Activated CD4-positive, alpha-beta T cell treated with anti-CD3 and anti-CD28 coated beads for 4 hours (primary cell): ENCODE results near the gene LANCL2.
A peak's percentile ranks its signal among the peaks of the same experiment; 100 is the strongest.
"Not testable (repeated sequence)": the region's sequence is repeated elsewhere in the genome, so short reads cannot be mapped to it uniquely, and the experiment has no call there.

Experiments used
- DNase-seq, 2 donors: peaks; one replicate each; pipeline ENCODE4 v3.0.0-alpha.2; 2020

LANCL2 gene

DNA sequence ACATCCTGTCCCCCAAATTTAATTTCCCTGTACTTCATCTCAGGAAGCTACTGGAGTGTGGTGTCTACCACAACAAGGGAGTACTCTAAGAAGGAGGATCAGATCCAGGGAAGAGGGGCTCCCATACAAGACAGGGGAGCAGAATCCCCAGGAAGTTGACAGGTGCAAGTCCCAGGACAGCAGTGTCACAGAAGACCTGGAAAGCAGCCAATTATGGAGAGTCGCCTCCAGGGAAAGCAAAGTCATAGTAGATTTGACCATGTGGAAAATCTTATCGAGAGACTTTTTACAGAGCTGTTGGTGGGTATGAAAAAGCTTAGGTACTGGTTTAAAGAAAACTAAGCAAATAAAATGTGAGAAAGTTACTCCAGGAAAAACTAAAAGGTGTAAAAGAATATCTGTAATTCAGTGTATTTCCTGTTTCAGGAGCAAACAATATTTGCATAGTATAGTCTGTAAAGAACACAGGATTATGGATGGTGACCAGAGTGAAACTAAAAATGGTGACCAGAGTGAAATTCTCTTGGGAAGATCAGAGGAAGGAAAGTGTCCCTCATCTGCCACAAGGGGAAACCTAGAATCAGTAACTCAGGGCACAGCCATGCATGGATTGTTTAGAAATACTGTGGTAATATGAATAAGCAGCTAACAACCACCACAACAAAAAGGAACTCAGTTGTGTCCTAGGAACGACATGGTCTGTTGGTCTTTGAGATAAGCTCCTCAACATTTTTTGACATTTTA, 44.5 kb downstream of the LANCL2 start:
- DNase-seq = no peak

DNA sequence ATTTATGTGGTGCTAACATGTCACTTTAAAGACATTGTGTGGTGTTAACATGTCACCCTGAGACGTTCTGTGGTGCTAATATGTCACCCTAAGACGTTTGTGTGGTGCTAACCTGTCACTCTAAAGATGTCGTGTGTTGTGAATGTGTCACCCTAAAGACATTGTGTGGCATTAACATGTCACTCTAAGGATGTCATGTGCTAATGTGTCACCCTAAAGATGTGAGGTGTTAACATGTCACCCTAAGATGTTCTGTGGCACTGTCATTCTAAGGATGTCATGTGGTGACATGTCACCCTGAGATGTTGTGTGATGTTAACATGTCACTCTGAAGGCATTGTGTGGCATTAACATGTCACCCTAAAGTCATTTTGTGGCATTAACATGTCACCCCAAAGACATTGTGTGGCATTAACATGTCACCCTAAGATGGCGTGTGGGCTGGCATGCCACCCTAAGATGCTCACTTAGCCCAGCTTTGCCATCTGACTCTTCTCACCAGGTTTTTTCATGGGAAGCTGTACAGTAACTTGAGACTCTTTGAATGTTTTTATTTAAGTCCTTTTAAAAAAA, 45.6 kb downstream of the LANCL2 start:
- DNase-seq = no peak

DNA sequence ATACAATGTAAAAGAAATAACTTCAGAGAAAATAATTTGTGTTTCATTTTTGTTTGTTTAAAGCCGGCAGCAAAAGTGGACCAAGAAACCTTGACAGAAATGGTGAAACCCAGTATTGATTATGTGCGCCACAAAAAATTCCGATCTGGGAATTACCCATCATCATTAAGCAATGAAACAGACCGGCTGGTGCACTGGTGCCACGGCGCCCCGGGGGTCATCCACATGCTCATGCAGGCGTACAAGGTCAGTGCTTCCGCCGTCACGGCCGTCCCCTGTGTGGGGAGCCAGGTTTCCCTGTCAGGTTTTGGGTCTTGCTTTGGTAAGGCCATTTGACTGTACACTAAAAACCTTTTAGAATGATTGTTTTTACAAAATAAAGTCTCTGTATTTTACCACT, 46.7 kb downstream of the LANCL2 start:
- DNase-seq = no peak

- DNase-seq = no peak
Observed at GRCh38 chr7:55413442-55413841, 48.3 kb downstream of the LANCL2 start.

DNA sequence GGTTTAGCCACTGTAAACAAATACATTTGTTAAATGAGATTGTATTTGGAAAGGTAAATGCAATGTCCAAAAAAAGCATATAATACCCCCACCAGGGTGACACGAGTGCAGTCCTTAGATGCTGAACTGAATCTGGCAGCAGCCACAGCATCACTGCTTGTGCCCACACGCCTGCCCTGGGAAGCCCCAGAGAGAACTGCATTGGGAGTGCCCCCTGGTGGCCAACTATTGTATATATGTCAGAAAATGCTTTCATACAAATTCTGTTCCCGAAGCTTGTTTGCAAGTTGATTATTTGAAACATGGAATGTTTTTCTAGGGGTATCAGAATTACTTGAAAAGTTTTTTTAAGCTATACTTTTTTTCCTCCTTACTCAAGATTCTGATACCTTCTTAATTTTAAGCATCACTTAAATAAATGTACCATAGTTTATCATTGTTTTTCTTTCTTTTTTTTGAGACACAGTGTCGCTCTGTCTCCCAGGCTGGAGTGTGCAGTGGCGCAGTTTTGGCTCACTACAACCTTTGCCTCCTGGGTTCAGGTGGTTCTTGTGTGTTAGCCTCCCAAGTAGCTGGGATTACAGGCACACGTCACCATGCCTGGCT, 50.1 kb downstream of the LANCL2 start:
- peak; percentile 81 to 86 for DNase-seq

GRCh38 chr7:55417456-55417855, 52.3 kb downstream of the LANCL2 start:
- not testable (repeated sequence) for DNase-seq

- no peak for DNase-seq
Observed at GRCh38 chr7:55420530-55420929, 55.4 kb downstream of the LANCL2 start.

DNA sequence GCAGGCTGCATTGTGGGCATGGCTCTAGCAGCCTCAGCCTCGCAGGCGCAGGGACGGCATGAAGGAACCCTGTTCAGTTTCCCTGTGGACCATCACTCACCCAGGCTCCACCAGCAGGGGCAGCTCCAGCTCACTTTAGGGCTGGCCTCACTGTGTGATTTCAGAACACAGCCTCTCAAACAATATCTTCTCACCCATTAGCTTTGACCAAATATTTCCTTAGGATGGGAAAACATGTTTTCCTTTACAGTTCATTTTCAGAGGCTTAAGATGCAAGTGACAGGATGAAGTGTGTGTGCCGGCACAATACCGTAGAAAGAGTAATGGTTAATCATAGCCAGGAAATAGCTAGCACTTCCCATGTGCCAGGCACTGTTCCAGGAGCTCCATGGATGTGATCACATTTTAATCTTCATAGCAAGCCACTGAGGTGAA, 58.2 kb downstream of the LANCL2 start:
- DNase-seq = no peak

DNA sequence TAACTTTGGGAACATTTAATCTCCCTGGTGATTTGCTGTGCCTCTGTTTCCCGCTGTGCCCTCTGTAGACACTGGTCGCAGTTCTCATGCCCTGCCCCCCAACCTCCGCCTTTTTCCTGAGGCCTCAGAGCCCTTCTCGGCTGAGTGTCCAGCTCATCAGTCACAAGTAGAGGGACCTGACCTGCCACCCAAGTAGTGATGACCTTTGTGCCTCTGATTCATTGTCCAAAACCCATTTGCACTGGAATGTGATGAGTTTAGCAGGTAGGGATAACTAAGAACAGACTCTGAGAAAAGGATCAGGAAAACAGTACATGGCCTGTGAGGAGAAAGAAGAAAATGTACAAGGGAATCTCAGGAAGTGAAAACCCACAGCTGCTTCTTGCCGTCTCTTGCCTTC, 58.8 kb downstream of the LANCL2 start:
- DNase-seq = no peak

DNA sequence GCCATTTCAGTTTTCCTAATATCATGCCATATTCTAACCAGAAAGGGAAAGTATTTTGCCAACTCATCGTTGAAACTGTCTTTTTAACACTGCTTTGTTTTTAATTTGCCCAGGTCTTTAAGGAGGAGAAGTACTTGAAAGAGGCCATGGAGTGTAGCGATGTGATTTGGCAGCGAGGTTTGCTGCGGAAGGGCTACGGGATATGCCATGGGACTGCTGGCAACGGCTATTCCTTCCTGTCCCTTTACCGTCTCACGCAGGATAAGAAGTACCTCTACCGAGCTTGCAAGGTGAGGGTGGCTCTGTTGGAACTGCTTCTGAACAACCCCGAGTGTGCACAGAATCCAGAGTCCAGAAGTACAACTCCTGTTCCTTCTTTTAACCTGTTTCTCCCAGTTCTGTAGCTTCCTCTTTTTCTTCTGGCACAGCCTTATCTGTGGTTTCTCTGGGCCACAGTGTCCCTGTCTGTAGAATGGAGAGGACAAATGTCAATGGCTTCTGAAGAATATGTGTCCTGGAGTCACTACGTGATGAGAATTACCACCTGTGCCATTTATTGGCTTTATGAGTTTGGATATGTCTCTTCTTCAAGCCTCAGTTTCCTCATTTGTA, 60.1 kb downstream of the LANCL2 start:
- DNase-seq = no peak

DNA sequence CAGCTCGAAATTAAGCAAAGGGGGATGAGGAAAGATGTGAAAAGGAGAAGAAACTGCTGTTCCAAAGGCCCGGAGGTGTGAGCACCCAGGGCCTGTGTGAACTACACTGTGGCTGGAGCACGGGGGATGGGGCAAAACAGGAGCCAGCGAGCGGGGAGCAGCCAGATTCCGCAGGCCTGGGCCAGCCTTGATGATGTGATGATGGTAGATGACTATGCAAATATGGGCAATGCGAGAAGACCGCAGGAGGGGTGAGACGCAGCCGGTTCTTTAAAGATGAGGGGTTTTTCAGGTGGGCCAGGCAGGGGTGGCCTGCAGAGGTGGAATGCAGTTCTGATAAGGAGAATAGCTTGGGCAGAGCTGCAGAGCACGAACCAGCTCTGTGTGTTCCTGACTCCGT, 61.5 kb downstream of the LANCL2 start:
- DNase-seq = no peak

DNA sequence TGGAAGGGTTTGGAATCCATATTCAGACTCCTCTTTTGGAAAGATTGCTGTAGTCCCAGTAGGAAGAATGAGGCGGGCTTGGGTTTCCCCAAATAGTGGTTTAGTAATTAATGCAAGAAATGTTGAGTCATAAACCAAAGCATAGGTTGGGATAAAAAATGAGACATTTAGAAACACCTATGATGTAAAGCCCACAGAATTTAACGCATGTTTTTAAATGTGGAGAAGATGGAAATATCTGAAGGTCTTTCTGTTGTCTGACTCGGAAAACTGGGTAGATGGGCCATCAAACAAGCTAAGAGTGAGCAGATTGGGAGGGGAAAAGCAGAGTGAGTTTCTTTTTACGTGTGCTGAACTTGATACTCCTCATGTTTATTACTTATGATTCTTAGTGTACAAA, 62.2 kb downstream of the LANCL2 start:
- DNase-seq = no peak

DNA sequence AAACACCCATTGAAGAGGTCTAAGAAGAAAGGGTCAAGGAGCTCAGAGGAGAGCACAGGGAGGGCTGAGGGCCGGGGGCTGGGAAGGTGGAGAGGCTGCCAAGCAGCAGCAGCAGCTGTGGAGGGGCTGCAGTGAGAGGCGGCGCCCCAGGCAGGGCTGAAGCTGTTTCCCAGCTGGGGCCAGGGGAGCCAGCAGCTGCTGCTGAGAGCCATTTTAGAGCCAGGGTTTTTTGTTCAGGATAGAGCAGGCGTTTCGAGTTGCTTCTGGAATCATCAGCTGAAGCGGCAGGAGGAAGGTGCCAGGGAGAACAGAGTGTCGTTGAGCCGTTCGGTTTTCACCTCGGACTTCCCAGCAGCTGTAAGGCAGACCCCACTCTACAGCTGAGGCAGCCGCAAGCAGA, 62.7 kb downstream of the LANCL2 start:
- no peak for DNase-seq

- DNase-seq = no peak
Observed at GRCh38 chr7:55429835-55430499, 64.8 kb downstream of the LANCL2 start.

- DNase-seq = no peak
Observed at GRCh38 chr7:55431898-55432297, 66.8 kb downstream of the LANCL2 start.

GRCh38 chr7:55432506-55432905, 67.4 kb downstream of the LANCL2 start:
- no peak for DNase-seq

DNA sequence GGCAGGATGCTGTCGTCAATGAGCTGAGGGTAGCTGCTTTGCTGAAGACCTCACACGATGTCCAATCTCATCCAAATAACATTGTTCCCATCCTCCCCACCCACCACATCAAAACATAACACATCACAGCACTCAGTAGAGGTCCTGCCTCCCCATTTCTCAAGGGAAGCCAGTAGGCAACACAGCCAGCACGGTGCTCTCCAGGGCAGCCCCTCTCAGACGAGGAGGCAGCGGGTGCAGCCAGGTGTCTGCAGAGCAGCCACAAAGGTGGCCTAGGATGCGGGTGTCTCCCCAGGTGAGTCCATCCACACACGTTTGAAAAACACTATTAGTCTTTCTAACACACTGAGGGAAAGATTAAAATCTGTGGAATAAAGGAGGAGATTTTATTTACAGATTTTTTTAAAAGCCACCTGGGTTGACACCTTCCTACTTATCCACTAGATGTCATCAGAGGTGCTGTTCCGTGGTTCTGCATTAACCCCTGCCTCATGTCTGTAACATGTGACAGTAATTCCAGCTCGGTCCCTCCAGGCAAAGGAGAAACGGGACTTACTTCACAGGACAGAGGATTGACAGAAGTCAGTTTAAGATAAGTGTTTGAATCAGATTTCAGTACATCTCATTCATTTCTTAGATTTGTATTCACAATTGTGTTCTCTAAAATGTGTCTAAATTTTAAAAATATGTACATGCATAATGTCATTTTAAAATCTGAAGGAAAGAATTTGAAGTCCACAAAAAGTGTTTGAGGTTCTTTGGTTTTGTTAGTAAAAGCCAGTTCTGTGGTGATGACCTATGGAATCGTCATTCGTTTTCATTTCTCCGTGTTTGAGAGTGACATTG, 68.0 kb downstream of the LANCL2 start:
- peak in 1 of 2 donors; percentile 15 for DNase-seq

GRCh38 chr7:55435466-55435865, 70.3 kb downstream of the LANCL2 start:
- DNase-seq = no peak

DNA sequence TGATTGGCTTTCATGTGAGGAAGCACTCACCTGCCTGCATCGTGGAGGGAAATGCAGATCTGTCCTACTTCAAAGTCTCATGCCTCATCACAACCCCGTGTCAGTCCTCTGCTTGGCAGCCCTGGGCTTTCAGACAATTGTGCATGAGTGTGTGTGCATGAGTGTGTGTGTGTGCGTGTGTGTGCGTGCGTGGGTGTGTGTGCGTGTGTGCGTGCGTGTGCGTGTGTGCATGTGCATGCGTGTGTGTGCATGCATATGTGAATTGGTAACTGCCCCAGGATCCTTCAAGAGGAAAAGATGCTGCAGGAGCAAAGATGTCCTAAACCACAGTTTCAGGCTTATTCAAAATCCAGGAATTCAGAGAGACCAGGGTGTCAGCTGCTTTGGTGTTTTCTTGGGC, 71.3 kb downstream of the LANCL2 start:
- DNase-seq = no peak

- no peak for DNase-seq
Observed at GRCh38 chr7:55437375-55437774, 72.2 kb downstream of the LANCL2 start.

GRCh38 chr7:55438085-55438756, 73.1 kb downstream of the LANCL2 start:
- DNase-seq = no peak
